Measurements from ENCODE around the gene TESMIN.

TESMIN gene

DNA sequence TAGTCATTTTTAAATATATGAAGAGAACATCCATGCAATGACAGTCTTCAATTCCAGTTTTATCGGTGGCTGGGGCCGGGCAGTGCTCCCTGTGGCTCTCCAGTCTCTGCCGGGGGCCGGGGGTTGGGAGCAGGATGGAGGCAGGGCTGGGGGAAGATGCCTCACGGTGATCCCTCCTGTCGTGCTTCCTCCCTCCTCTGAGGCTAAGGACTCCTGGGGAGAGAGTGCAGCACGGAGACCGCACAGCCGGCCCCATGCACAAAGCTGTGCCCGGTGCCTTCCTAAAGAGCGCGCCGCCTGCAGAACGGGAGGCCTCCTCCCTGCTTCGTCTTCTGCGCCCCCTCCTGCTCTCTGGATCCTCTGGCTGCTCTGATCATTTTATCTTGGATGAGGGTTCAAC is 46.4 kb downstream of the TESMIN start:
- DNase-seq: no peak

DNA sequence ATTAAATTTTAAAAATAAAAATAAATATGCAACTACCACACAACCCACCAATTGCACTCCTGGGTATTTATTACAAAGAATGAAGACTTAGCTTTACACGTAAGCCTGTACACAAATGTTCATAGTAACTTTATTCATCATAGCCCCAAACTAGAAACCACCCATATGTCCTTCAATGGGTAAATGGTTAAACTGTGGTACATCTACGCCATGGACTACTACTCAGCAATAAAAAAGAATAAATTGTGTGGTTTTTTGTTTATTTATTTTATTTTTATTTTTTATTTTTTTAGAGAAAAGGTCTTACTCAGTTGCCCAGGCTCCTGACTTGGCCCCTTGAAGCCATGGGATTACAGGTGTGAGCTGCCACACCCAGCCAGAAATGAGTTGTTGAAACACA is 52.3 kb downstream of the TESMIN start:
- DNase-seq: no peak

DNA sequence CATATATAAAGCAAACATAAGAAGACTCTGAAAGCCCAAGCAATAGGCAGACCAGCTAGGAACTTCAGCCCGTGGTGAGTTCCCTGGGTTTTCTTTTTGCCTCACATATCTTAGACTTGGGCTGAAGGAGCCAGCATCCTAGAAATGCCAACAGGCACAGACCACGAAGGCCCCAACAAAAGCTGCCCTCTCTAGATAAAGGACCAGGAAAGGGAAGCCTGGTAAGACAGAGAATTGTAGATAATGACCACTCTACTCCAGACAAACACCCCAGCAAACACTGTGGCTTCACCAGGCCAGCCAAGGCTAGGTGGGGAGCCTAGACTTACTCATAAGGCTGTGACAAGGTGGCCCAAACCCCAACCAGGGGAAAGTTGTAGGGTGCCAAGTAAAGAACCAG is 55.8 kb downstream of the TESMIN start:
- no peak for DNase-seq

DNA sequence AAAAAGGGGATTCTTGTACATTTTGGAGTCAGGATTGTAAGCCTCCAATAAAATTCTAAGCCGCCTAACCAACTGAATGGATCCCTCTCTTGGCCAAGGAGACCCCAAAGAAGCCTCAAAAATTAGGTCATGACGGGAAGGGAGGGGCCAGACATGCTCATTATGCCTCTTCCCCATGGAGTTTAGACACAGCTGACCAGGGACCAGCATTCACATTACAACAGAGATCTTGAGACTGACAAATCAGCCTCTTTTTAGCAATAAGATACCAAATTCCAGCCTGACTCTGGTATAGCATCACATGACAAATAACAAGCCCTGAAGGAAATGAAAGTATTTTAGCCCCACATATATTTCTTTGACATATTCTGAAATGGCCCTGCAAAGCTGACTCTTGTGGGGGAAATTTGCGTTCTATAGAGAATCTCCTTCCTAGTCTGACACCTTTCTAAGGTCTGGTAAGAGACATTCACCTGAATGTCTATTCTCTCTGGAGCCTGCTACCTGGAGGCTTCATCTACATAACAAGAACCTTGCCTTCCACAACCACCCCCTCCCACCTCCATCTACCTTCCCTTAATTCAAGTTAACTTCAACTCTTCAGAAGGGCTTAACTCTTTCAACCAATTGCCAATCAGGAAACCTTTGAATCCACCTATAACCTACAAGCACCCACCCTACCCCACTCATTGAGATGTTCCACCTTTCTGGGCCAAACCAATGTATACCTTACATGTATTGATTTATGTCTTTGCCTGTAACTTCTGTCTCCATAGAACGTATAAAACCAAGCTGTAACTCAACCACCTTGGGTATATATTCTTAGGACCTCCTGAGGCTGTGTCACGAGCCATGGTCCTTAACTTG is 56.7 kb downstream of the TESMIN start:
- no peak for DNase-seq

DNA sequence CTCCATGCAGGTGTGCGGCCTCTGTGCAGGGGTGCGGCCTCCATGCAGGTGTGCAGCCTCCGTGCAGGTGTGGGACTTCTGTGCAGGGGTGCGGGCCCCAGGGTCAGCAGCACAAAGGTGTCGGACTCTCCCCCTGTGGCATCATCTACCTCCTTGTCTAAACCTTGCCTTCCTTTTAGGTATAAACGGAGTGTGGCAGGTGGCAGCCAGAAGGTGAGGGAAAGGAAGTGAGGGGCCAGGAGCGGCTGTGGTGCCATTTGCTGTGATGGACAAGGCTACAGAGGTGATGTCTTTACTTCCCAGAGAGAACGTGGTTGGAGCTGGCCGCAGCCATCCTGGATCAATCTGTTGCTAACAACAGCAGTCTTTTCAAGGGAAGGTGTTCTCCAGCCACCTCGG is 57.8 kb downstream of the TESMIN start:
- DNase-seq: no peak

DNA sequence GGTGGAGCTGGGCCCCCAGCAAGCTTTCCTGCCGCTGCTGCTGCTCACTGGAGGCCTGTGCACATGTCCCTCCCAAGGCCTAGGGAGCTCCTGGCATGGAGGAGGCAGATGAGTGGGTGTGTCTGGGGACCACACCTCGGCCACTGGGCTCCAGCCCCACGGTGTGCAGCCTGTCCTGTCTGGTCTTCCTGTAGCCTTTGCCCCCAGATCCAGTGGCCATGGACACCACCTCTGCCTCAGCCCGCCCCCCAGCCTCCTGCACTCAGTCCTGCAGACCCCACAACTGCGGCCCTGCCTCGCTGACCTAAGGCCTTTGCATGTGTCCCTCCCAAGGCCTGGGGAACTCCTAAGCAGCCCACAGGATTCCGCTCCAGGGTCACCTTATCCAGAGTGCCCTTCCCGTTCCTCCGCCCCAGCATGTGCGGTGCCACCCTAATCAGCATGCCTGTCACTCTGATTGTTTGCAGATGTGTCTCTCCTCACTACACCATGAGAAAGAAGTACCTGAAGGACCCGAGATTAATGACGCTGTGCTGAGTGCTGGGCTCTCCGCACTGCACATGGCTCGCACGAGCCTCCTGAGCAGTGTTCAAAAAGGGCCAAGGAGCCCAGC is 58.3 kb downstream of the TESMIN start:
- no peak for DNase-seq

DNA sequence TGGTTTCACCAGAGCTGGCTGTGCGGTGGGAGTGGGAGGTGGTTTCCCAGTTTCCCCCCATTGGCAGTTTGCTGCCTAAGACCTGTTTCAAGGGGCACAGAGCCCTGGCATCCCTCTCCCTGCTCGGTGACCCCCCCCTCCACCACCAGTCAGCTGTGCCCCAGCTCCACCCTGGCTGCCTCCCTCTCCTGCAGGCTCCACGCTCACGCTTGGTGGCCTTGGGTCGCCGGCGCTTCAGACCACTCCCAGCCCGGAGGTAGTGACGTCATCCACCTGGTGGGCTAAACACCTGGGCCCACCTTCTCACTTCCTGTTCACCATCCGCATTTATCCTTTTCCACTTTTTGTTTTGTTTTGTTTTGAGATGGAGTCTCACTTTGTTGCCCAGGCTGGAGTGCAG is 59.2 kb downstream of the TESMIN start:
- DNase-seq: no peak

DNA sequence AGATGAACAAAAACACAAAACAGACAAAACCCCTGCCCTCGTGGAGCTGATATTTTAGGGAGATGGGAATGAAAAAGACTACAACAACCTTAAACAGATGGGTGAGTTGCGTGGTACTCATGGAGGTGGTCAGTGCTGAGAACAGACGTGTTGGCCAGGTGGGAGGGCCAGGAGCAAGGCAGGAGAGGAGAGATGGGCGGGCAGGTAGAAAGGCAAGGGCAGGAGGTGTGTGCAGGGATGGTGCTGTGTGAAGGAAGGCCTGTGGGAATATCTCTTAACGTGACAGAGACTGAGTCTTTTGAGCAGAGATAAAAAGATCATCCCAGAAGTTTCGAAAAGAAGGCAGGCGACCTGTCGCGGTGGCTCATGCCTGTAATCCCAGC is 59.9 kb downstream of the TESMIN start:
- DNase-seq: no peak

DNA sequence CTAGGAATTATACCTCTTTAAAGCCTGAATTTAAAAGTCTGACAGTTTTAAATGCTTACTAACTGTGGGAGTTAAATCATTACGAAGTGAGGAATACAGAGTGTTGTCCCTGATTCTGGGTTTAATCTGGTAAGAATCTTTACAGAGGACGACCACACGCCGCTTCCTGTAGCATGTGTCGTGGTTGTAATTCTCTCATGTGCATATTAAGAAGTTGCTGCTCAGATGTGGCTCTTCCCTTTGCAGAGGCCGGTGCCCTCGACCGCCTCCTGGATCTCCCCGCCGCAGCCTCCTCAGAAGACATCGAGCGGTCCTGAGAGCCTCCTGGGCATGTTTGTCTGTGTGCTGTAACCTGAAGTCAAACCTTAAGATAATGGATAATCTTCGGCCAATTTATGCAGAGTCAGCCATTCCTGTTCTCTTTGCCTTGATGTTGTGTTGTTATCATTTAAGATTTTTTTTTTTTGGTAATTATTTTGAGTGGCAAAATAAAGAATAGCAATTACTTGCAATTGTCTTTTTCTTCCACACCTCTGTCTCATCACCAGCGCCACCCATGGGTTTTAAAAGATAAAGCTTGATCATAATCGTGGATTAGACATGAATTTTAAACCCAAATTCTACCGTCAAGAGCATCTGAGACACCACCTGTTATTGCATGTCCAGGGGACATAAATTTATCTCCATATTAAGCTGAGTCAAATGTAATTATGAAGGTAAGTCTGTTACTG is 60.5 kb downstream of the TESMIN start:
- no peak for DNase-seq

DNA sequence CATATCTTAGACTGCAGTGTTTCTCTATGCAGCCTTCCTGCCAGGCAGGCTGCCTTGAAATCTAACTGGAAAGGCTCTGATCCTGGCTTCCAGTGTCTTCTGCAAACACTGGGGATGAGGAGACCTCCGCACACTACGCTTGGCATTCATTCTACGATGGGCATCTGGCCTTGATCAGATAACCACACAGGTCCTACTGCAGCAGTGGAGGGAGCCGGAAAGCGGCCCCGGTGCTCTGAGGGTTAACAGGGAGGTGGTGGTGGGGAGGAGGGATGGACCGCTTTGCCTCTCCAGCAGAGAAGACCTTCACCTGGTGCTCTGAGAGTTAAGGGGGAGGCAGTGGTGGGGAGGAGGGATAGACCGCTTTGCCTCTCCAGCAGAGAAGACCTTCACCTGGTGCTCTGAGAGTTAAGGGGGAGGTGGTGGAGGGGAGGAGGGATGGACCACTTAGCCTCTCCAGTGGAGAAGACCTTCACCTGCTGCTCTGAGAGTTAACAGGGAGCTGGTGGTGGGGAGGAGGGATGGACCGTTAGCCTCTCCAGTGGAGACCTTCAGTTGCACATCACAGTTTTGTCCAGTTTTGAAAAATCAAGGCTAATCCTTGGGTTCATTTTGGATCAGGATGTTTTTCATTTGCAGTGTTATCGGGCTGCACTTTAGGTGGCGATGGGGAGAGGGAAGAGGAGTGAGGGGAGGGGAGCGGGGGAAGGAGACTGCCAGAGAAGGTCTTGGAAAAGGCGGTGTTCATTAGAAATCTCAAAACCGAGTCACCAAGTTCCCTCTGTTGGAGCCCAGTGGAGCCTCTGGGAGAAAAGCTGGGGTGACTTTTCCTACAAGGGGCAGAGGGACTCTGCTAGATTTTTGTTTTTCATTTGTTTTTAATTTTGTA is 61.3 kb downstream of the TESMIN start:
- no peak for DNase-seq

DNA sequence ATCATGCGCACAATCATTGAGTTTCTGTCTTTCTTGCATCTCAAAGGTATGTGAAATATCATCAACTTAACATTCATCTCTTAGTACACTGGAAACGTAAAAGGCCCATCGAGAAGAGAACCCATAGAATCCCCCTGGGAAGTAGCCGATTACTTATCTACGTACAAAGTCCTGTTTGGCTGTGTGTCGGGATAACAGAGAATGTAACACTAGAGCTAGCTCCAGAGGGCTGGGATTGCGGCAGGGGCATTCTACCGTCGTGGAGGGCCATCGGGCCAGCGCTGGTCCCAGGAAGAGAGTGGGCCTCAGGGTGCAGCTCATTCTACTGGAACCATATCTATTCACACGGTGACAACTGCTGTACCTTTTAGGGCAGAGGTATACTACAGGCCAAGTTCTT is 62.4 kb downstream of the TESMIN start:
- no peak for DNase-seq

DNA sequence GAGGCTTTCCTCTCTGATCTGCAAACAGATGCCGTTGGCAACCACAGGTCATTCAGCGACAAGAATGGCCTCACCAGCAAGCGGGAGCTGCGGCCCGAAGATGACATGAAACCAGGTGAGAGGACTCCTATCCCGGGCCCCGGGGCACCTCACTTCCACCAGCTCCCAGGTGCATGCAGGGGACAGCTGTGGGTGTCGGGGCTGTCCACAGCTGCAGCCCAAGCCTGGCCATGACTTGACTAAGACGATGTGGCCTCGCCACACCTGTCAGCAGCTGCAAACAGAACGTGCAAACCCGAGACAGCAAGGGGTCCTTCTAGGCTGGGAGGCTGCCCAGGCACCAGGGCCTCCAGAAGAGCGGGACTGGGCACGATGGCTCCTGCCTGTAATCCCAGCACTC is 63.3 kb downstream of the TESMIN start:
- no peak for DNase-seq

DNA sequence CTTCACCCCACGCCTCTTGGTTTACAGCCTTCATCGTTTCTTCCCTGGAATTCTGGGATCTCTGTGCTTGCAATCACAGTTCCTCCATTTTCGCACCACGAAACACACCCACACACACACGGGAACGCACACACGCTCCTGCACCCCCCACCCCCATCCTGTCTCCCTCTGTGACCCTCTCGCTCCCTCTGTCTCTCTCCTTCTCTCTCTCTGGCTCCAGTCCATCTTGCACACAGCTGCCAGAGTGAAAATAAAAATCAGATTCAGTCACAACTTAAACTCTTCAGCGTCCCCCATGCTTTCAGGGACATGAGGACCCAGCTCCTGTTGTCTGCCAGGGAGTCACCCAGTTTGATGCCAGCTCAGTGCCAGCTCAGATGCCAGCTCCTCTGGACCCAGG is 64.0 kb downstream of the TESMIN start:
- no peak for DNase-seq

DNA sequence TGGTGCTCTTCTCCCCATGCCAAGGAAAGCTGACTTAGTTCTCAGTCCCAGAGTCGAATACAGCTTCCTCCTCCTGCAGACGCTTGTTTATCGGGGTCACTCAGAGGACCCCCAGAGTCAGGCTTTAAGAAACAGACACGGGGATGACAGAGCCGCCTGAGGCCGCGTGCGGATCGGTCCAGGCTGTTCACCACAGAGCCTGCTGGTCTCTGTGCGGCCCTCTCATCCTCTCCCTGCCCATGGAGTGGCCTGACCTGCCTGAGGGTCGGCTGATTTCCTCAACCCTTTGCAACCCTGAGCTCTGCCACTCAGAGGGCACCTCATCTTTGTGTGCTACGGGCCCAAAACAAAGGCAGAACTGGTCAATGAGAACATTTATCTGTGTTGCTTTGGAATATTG is 64.8 kb downstream of the TESMIN start:
- DNase-seq: no peak

DNA sequence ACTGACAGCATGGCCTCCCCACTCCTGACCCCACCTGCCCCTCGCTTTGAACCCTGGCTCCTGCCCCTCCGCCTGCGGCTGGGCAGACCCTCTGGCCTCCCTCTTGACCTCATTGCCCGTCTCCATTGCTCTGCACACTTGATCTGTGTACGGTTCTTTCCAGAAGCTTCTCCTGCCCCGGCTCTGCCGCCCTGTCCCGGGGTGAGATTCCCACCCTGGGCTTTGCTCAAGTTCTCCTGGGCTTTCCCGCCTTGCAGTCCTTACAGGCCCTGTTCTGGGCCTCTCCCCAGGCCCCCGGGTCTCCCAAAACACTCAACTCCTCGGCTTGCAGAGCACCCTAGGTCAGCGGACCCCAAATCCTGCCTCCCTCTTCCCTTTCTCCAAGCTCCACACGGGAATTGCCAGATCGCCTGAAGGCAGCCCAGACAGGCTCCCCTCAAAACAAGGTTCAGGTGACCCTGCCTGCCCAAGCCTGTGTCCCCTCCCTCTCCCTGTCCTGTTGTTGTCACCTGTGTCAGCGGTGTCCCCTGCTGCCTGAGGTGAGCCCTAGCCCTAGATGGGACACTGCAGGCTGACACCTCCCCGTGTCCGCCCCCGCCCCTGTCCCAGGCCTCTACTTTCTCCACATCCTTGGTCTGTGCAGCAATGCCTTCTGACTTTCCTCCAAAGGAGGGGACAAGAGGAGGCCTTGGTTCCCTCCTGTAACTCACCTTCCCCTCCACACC is 65.5 kb downstream of the TESMIN start:
- DNase-seq: no peak

DNA sequence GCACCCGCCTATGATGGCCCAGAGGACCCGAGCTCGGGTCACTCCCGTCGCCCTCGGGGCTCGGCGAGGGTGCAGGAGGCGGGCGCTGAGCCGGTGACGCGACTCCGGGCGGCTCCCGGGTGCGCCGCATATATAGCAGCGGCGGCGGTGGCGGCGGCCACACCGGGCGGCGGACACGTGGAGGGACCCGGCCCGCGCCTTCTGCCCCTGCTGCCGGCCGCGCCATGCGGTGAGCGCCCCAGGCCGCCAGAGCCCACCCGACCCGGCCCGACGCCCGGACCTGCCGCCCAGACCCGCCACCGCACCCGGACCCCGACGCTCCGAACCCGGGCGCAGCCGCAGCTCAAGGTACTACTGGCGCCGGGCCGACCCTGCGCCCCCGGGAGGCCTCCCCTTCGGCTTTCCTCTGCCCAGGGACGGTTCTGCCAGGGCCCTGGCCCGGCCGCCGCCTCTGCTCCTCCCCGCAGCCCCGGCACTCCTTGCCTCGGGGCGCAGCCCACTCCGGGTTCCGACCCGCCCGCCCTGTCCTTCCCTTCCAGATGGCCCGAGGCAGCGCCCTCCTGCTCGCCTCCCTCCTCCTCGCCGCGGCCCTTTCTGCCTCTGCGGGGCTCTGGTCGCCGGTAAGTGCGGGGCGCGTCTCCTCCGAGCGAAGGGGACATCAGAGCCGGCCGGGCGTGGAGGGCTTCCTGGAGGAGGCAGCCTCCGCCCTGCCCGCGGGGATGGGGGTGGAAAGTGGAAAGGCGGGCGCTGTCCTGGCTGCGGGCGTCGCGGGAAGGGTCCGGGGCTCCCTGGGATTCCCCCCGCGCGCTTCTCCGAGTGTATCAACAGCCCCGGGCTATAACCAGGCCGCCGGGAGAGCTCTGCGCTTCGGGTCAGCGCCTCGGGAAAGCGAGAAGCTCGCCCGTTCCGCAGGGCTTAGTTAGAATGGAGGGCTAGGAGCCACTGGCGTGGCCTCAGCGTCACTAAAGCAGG is 66.6 kb downstream of the TESMIN start, which contains the start of gene GAL:
TSS of gene GAL (plus strand) at position 160 of the 972 bp plus-strand sequence. CDS start at position 540, 380 bp downstream.
- no peak for DNase-seq

DNA sequence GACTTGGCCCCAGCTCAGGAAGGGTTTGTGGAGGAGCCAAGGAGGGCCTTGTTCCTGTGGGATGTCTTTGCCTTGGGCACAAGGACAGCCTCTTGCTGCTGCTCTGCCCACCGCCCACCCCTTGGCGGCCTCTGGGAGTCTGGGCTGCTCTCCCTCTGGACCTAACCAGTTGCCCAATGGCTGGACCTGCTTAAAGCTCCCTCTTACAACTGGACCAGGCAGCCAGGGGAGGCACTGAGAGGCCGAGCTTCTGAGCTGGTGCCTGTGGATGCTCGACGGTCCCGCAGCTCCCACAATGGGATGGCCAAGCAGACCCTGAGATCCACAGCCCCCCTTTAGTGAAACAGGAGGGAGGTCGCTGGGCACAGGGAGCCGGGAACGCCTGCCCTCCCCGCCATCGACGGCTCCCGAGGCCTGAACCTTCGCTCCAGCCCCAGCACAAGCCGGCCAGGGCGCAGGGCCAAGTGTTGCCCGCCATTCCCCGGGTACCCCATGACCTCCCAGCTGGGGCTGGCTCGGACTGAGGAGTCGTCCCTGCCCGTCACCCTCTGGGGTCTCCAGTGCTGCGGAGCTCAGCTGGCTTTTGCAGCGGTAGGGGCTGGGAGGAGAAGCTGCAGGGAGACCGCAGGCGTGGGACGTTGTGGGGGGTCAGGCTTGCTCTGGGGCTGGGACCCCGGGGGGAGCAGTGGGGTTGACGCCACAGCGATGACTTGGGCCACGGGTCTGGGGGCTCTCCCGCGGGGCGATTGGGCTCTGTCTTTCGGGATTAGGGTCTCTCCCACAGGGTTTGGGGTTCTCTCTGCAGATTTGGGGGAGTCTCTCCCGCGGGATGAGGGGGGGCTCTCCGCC is 67.6 kb downstream of the TESMIN start:
- DNase-seq: no peak

DNA sequence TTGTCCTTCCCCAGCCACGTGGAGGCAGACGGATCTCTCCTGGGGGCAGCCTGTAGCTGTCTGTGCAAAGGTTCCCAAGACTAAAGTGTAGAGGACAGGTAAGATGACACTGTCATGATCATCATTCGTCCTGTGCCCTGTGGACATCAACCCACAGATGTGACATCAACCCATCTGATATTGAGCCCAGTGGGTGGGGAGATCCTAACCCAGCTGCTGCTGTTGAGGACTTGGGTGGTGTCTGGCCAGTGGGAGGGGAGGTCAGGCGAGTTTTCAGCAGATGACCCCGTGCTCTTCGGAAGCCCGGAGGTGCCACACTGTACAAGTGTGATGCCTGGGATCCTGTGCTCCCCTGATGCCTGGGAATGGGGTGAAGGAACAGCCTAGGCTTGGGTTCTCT is 68.2 kb downstream of the TESMIN start:
- no peak for DNase-seq

DNA sequence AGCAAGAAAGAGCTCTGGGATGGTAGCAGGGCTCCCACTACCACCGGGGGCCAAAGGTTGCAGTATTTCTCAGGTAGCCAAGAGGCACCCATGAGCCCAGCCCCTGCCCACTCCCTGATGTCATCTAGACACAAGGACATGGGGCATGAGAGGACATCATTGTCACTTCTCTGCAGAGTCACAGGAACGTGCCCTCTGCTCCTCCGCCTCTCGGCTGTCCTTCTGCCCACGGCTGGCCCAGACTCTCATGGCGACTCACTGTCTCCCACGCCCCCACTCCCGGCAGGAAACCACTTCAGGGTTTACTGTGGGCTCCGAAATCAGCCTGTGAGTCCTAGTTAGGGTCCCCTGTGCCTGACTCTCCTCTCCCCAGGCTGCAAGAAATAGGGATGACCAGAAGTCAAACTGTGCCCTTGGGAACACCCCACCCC is 68.8 kb downstream of the TESMIN start:
- no peak for DNase-seq
